Trophoblast cell (in vitro differentiated cells and primary cell): ENCODE data around the gene ACTN4.
A peak's percentile ranks its signal among the peaks of the same experiment; 100 is the strongest.

Source experiments
- DNase-seq, 2 donors: peaks; one replicate each; pipeline ENCODE4 v3.0.0-alpha.2; 2016
- H2AFZ ChIP-seq: 2 replicates; pipeline ENCODE4 v1.6.1; 2013; ENCODE audit warnings: low read length, moderate library complexity, mild to moderate bottlenecking; ENCODE audit not compliant: insufficient read depth, poor library complexity
- H2AK5ac ChIP-seq: 2 replicates; pipeline ENCODE4 v1.6.1; 2013; ENCODE audit warnings: mild to moderate bottlenecking, low read length
- H2BK120ac ChIP-seq: 2 replicates; pipeline ENCODE4 v1.6.1; 2013; ENCODE audit warnings: low read length, mild to moderate bottlenecking, moderate library complexity; ENCODE audit not compliant: insufficient read depth, poor library complexity
- H2BK12ac ChIP-seq: 2 replicates; pipeline ENCODE4 v1.6.1; 2013; ENCODE audit warnings: mild to moderate bottlenecking, low read length, moderate library complexity
- H2BK5ac ChIP-seq: 2 replicates; pipeline ENCODE4 v1.6.1; 2013; ENCODE audit warnings: low read length, low read depth, moderate library complexity, mild to moderate bottlenecking; ENCODE audit not compliant: poor library complexity
- H3K14ac ChIP-seq: 2 replicates; pipeline ENCODE4 v1.6.1; 2013; ENCODE audit warnings: mild to moderate bottlenecking, low read length
- H3K18ac ChIP-seq: 2 replicates; pipeline ENCODE4 v1.6.1; 2013; ENCODE audit warnings: mild to moderate bottlenecking, low read length
- H3K23ac ChIP-seq: 2 replicates; pipeline ENCODE4 v1.6.1; 2013; ENCODE audit warnings: low read length
- H3K27ac ChIP-seq: 2 replicates; pipeline ENCODE4 v1.5.1; 2013; ENCODE audit warnings: low read depth, mild to moderate bottlenecking, inconsistent platforms, low read length, moderate library complexity
- H3K27me3 ChIP-seq: 2 replicates; pipeline ENCODE4 v1.6.1; 2013; ENCODE audit warnings: inconsistent platforms, mild to moderate bottlenecking, low read length, moderate library complexity; ENCODE audit not compliant: insufficient read depth
- H3K36me3 ChIP-seq, 2 experiments: 1 replicate in 1 of 2; 2 replicates in 1 of 2; pipeline ENCODE4 v1.6.1; 2013; ENCODE audit warnings: low read length in 2 of 2, mild to moderate bottlenecking in 2 of 2, moderate library complexity in 1 of 2; ENCODE audit not compliant: insufficient read depth in 2 of 2, control insufficient read depth in 1 of 2
- H3K4ac ChIP-seq: 2 replicates; pipeline ENCODE4 v1.6.1; 2013; ENCODE audit warnings: low read depth, mild to moderate bottlenecking, low read length, moderate library complexity
- H3K4me1 ChIP-seq, 2 experiments: 1 replicate in 1 of 2; 2 replicates in 1 of 2; pipeline ENCODE4 v1.6.1; 2013; ENCODE audit warnings: low read length in 2 of 2, mild to moderate bottlenecking in 2 of 2, moderate library complexity in 1 of 2; ENCODE audit not compliant: insufficient read depth in 2 of 2, control insufficient read depth in 1 of 2
- H3K4me2 ChIP-seq: 2 replicates; pipeline ENCODE4 v1.6.1; 2013; ENCODE audit warnings: inconsistent platforms, mild to moderate bottlenecking, low read length, moderate library complexity
- H3K4me3 ChIP-seq: 2 replicates; pipeline ENCODE4 v1.5.1; 2013; ENCODE audit warnings: mild to moderate bottlenecking, low read depth, low read length, inconsistent platforms
- H3K79me1 ChIP-seq: one replicate; pipeline ENCODE4 v1.6.1; 2013; ENCODE audit warnings: low read length
- H3K79me2 ChIP-seq: 2 replicates; pipeline ENCODE4 v1.6.1; 2013; ENCODE audit warnings: low read length, mild to moderate bottlenecking; ENCODE audit not compliant: control insufficient read depth, insufficient read depth, poor library complexity
- H3K9ac ChIP-seq: 2 replicates; pipeline ENCODE4 v1.6.1; 2013; ENCODE audit warnings: mild to moderate bottlenecking, low read length
- H3K9me3 ChIP-seq: 2 replicates; pipeline ENCODE4 v1.6.1; 2013; ENCODE audit warnings: low read depth, mild to moderate bottlenecking, control low read depth, inconsistent platforms, low read length; ENCODE audit not compliant: insufficient read depth
- H4K12ac ChIP-seq: 2 replicates; pipeline ENCODE4 v1.6.1; 2013; ENCODE audit warnings: low read depth, mild to moderate bottlenecking, low read length, moderate library complexity
- H4K8ac ChIP-seq: 2 replicates; pipeline ENCODE4 v1.6.1; 2013; ENCODE audit warnings: low read depth, mild to moderate bottlenecking, low read length, moderate library complexity
- H4K91ac ChIP-seq: one replicate; pipeline ENCODE4 v1.6.1; 2013; ENCODE audit warnings: low read depth, mild to moderate bottlenecking, low read length, moderate library complexity
- WGBS: extraction: QIAGEN DNeasy Blood & Tissue Kit; methylation state at CpG from one replicate; pipeline ENCODE4 v1.1.7; 2013; ENCODE audit warnings: missing lambda C conversion rate; ENCODE audit not compliant: insufficient read length, insufficient coverage; ENCODE audit errors: extremely low coverage; 5-methylcytosine and 5-hydroxymethylcytosine counted together

ACTN4 gene

GRCh38 chr19:38723606-38723965 is 76.1 kb downstream of the ACTN4 start:
- Histone ChIP-seq H3K27ac (no peak overlapping the region), H2BK12ac (no peak overlapping the region), H3K23ac (no peak overlapping the region), H4K12ac (no peak overlapping the region), H3K4me2 (no peak overlapping the region), H2AFZ (no peak overlapping the region), H4K91ac (no peak overlapping the region), H3K18ac (no peak overlapping the region), H3K14ac (no peak overlapping the region), H2BK5ac (no peak overlapping the region), H3K4ac (no peak overlapping the region), H3K9me3 (peaks cover 6% of the 10 kb centered on the region), H2AK5ac (no peak overlapping the region), H3K79me2 (no peaks in the 10 kb centered on the region), H3K79me1 (peaks cover 3% of the 10 kb centered on the region), H3K4me1 (peaks cover 12 to 16% of the 10 kb centered on the region in 2 experiments), H3K27me3 (no peaks in the 10 kb centered on the region), H4K8ac (no peak overlapping the region), H3K4me3 (no peak overlapping the region), H2BK120ac (no peak overlapping the region), H3K36me3 (peaks cover 99% of the 10 kb centered on the region in 2 experiments), H3K9ac (no peak overlapping the region)
- no CpG with 5 or more reads among the region's 11 CpGs for WGBS
- no peak for DNase-seq

- Histone ChIP-seq H3K9me3 (peaks cover 6% of the 10 kb centered on the region), H2AFZ (no peak overlapping the region), H3K79me2 (no peaks in the 10 kb centered on the region), H3K23ac (no peak overlapping the region), H3K4me3 (no peak overlapping the region), H3K36me3 (peaks cover 99% of the 10 kb centered on the region in 2 experiments), H3K4me2 (no peak overlapping the region), H2BK120ac (no peak overlapping the region), H3K4ac (no peak overlapping the region), H4K91ac (no peak overlapping the region), H3K27ac (no peak overlapping the region), H4K12ac (no peak overlapping the region), H3K27me3 (no peaks in the 10 kb centered on the region), H4K8ac (no peak overlapping the region), H3K18ac (peak overlapping the region; percentile 6), H3K9ac (no peak overlapping the region), H2BK12ac (no peak overlapping the region), H3K79me1 (peaks cover 2% of the 10 kb centered on the region), H3K14ac (no peak overlapping the region), H3K4me1 (peaks cover 11 to 12% of the 10 kb centered on the region in 2 experiments), H2BK5ac (no peak overlapping the region), H2AK5ac (no peak overlapping the region)
- DNase-seq, result no peak
- WGBS, result no CpG with 5 or more reads among the region's 42 CpGs
These were observed 76.8 kb downstream of the ACTN4 start for GRCh38 chr19:38723990-38724854.

GRCh38 chr19:38725469-38726283 is 78.2 kb downstream of the ACTN4 start:
- H3K4me3 ChIP-seq, result no peak overlapping the region
- no peak overlapping the region for H3K4me2 ChIP-seq
- H3K27me3 ChIP-seq, result no peaks in the 10 kb centered on the region
- H2BK12ac ChIP-seq, result no peak overlapping the region
- H2BK120ac ChIP-seq, result no peak overlapping the region
- no peak overlapping the region for H4K12ac ChIP-seq
- H4K91ac ChIP-seq, result no peak overlapping the region
- no peak for DNase-seq
- peaks cover 2% of the 10 kb centered on the region for H3K9me3 ChIP-seq
- no peak overlapping the region for H3K4ac ChIP-seq
- no peak overlapping the region for H2BK5ac ChIP-seq
- H3K36me3 ChIP-seq, result peaks cover 95 to 96% of the 10 kb centered on the region in 2 experiments
- no peak overlapping the region for H3K23ac ChIP-seq
- no peak overlapping the region for H3K14ac ChIP-seq
- no CpG with 5 or more reads among the region's 21 CpGs for WGBS
- peaks cover 6 to 8% of the 10 kb centered on the region in 2 experiments for H3K4me1 ChIP-seq
- no peak overlapping the region for H3K18ac ChIP-seq
- H4K8ac ChIP-seq, result no peak overlapping the region
- H2AFZ ChIP-seq, result no peak overlapping the region
- no peaks in the 10 kb centered on the region for H3K79me1 ChIP-seq
- no peak overlapping the region for H3K27ac ChIP-seq
- H3K79me2 ChIP-seq, result no peaks in the 10 kb centered on the region
- no peak overlapping the region for H2AK5ac ChIP-seq
- H3K9ac ChIP-seq, result no peak overlapping the region

- H2AK5ac ChIP-seq, result no peak overlapping the region
- no peak overlapping the region for H4K8ac ChIP-seq
- H3K18ac ChIP-seq, result no peak overlapping the region
- peaks cover 95 to 96% of the 10 kb centered on the region in 2 experiments for H3K36me3 ChIP-seq
- no peak overlapping the region for H2BK120ac ChIP-seq
- H3K79me2 ChIP-seq, result no peaks in the 10 kb centered on the region
- no peak overlapping the region for H2BK5ac ChIP-seq
- H4K12ac ChIP-seq, result no peak overlapping the region
- no peak overlapping the region for H3K23ac ChIP-seq
- WGBS, result no CpG with 5 or more reads among the region's 6 CpGs
- no peak overlapping the region for H3K4me2 ChIP-seq
- H3K14ac ChIP-seq, result no peak overlapping the region
- peaks cover 2% of the 10 kb centered on the region for H3K9me3 ChIP-seq
- no peak overlapping the region for H4K91ac ChIP-seq
- no peak for DNase-seq
- no peak overlapping the region for H2AFZ ChIP-seq
- H3K4me1 ChIP-seq, result peaks cover 6 to 8% of the 10 kb centered on the region in 2 experiments
- H3K4me3 ChIP-seq, result no peak overlapping the region
- H2BK12ac ChIP-seq, result no peak overlapping the region
- no peaks in the 10 kb centered on the region for H3K27me3 ChIP-seq
- no peak overlapping the region for H3K9ac ChIP-seq
- no peaks in the 10 kb centered on the region for H3K79me1 ChIP-seq
- H3K4ac ChIP-seq, result no peak overlapping the region
- H3K27ac ChIP-seq, result no peak overlapping the region
These were observed 78.8 kb downstream of the ACTN4 start for GRCh38 chr19:38726284-38726673.
